ENCODE measurements around the gene NIPSNAP3A. TPM values are rescaled to one million over a fixed set of nuclear protein-coding genes. Genes with fewer than 3 reads are reported as not detected.

The NIPSNAP3A gene
- total and polyA plus RNA-seq, 11 donors = 14.9 to 37.0 (median 22.9) TPM

GRCh38 chr9:104748359-104749031 is 1.0 kb downstream of the NIPSNAP3A start:
- no peak for TF ChIP-seq CTCF (IDR thresholded peaks at IDR 0.05)
- TF ChIP-seq POLR2A (IDR thresholded peaks at IDR 0.05) = no peak
- peak overlapping the region; percentile 77 to 95 (median 90) for H3K27ac ChIP-seq
- H3K4me3 ChIP-seq = peak overlapping the region; percentile 66 to 89 (median 83)
- no peaks in the 10 kb centered on the region for H3K27me3 ChIP-seq
- DNase-seq = no peak
- no peaks in the 10 kb centered on the region for H3K9me3 ChIP-seq
- WGBS, 4 donors = 6 to 10% (median 7%) methylated on average over 19 of the region's 19 CpGs
- peak in 3 of 4 donors; percentile 5 to 12 (median 8) for ATAC-seq
- H3K4me1 ChIP-seq = peaks cover 0 to 20% (median 9%) of the 10 kb centered on the region in 12 donors
- intact Hi-C loops (cut with DNase I) = loop anchor here in 5 of 10 donors (5.0 to 10.0 kb wide), 3 partner anchors 654 to 1354 kb away; partner anchors contain the start of genes SMC2 (in 2 of the 5) and FKTN (in 1 of the 5)
- peaks cover 0 to 31% (median 27%) of the 10 kb centered on the region in 9 donors for H3K36me3 ChIP-seq

GRCh38 chr9:104750185-104750767 is 2.8 kb downstream of the NIPSNAP3A start:
- peaks cover 0 to 49% (median 42%) of the 10 kb centered on the region in 9 donors for H3K36me3 ChIP-seq
- TF ChIP-seq POLR2A (IDR thresholded peaks at IDR 0.05) (no peak), CTCF (IDR thresholded peaks at IDR 0.05) (no peak)
- DNase-seq (no peak), ATAC-seq (no peak)
- WGBS, 4 donors = 93 to 95% (median 94%) methylated on average over 3 of the region's 3 CpGs
- intact Hi-C loops (cut with DNase I) = no loop called here
- no peak overlapping the region for H3K4me3 ChIP-seq
- H3K4me1 ChIP-seq = peaks cover 0 to 20% (median 9%) of the 10 kb centered on the region in 12 donors
- H3K27me3 ChIP-seq = no peaks in the 10 kb centered on the region
- no peaks in the 10 kb centered on the region for H3K9me3 ChIP-seq
- no peak overlapping the region for H3K27ac ChIP-seq

GRCh38 chr9:104758974-104759373 is 11.5 kb downstream of the NIPSNAP3A start:
- H3K27ac ChIP-seq = peak overlapping the region in 9 of 12 donors; percentile 1 to 66 (median 60)
- DNase-seq = no peak
- peak; percentile 53 to 69 (median 68) for ATAC-seq
- intact Hi-C loops (cut with DNase I) = no loop called here
- peaks cover 0 to 11% (median 0%) of the 10 kb centered on the region in 12 donors for H3K4me1 ChIP-seq
- 28 to 32% (median 30%) methylated on average over 3 of the region's 3 CpGs for WGBS, 4 donors
- H3K4me3 ChIP-seq = peak overlapping the region in 1 of 12 donors; percentile 4
- H3K27me3 ChIP-seq = no peaks in the 10 kb centered on the region
- H3K9me3 ChIP-seq = no peaks in the 10 kb centered on the region
- peaks cover 0 to 51% (median 31%) of the 10 kb centered on the region in 9 donors for H3K36me3 ChIP-seq
- TF ChIP-seq POLR2A (IDR thresholded peaks at IDR 0.05) (no peak), CTCF (IDR thresholded peaks at IDR 0.05) (no peak)

- peak overlapping the region in 3 of 12 donors; percentile 8 to 38 (median 15) for H3K27ac ChIP-seq
- intact Hi-C loops (cut with DNase I) = no loop called here
Observed at GRCh38 chr9:104765138-104765537, 17.7 kb downstream of the NIPSNAP3A start.

More at GRCh38 chr9:104765138-104765537, 17.7 kb downstream of the NIPSNAP3A start:
- no peaks in the 10 kb centered on the region for H3K27me3 ChIP-seq
- H3K36me3 ChIP-seq = peaks cover 0 to 24% (median 5%) of the 10 kb centered on the region in 9 donors
- DNase-seq (no peak), ATAC-seq (no peak)
- H3K4me3 ChIP-seq = peak overlapping the region in 9 of 12 donors; percentile 64 to 93 (median 80)
- 47 to 62% (median 52%) methylated on average over 5 of the region's 5 CpGs for WGBS, 4 donors
- no peaks in the 10 kb centered on the region for H3K9me3 ChIP-seq
- no peak for TF ChIP-seq CTCF (IDR thresholded peaks at IDR 0.05)
- no peak for TF ChIP-seq POLR2A (IDR thresholded peaks at IDR 0.05)
- H3K4me1 ChIP-seq = peaks cover 3 to 30% (median 13%) of the 10 kb centered on the region in 12 donors

Measured in heart left ventricle (tissue), 16 donors.